Psoas muscle (tissue), 8 donors: ENCODE data around the gene FGFR3. TPM values are rescaled to one million over a fixed set of nuclear protein-coding genes. Genes with fewer than 3 reads are reported as not detected.
A peak's percentile ranks its signal among the peaks of the same experiment; 100 is the strongest.

ENCODE experiments used
- ATAC-seq, 4 donors: fragments of 200-7000 bp; cut with Tn5 transposase; one replicate each; pipeline ENCODE4 v1.9.1; 2020; ENCODE audit warnings: moderate library complexity in 3 of 4, mild to moderate bottlenecking in 2 of 4
- DNase-seq, 2 donors: peaks; one replicate each; pipeline ENCODE4 v3.0.0-alpha.2; 2020
- H3K27ac ChIP-seq: fragments of 200-600 bp; one replicate; pipeline ENCODE4 v1.8.0; 2022
- H3K27me3 ChIP-seq, 3 donors: fragments of 200-600 bp in 1 of 3; one replicate each; pipeline versions ENCODE4 v1.6.1 to v1.8.0; 2013 to 2022; ENCODE audit warnings: low read length in 2 of 3, mild to moderate bottlenecking in 2 of 3, moderate library complexity in 1 of 3; ENCODE audit not compliant: insufficient read depth in 3 of 3
- H3K36me3 ChIP-seq, 2 donors: fragments of 200-600 bp in 1 of 2; one replicate each; pipeline versions ENCODE4 v1.6.1 to v1.8.0; 2013 to 2022; ENCODE audit warnings: low read depth in 1 of 2, mild to moderate bottlenecking in 1 of 2, moderate library complexity in 1 of 2; ENCODE audit not compliant: insufficient read depth in 1 of 2
- H3K4me1 ChIP-seq: fragments of 200-600 bp; one replicate; pipeline ENCODE4 v1.8.0; 2022
- H3K4me3 ChIP-seq: fragments of 200-600 bp; one replicate; pipeline ENCODE4 v1.8.0; 2022; ENCODE audit warnings: mild to moderate bottlenecking
- H3K9me3 ChIP-seq: fragments of 200-600 bp; one replicate; pipeline ENCODE4 v1.8.0; 2022
- CTCF ChIP-seq: fragments of 200-600 bp; IDR thresholded peaks from one replicate; pipeline ENCODE4 v1.8.0; 2022; ENCODE audit warnings: antibody characterized with exemption
- WGBS, 3 donors: extraction: QIAGEN DNeasy Blood & Tissue Kit; methylation state at CpG; one replicate each; pipeline versions ENCODE4 v1.1.6 to v1.1.7; 2013; 5-methylcytosine and 5-hydroxymethylcytosine counted together
- intact Hi-C, 2 donors: fragments of 100-400 bp; cut with DNase I; formaldehyde crosslinking; loops; one replicate each; pipeline versions ENCODE4 v1.11.0 to v1.14.2; 2022
- polyA plus RNA-seq, 3 donors: library from polyadenylated mRNA; stranded (reverse); fragments of 200-250 nt; gene quantifications; one replicate each; pipeline ENCODE4 v1.2.3, GENCODE V29; 2013
- total RNA-seq, 4 donors: library from RNA; stranded (reverse); fragmentation: NEBNext Ultra II Directional in 2 of 4; extraction: Animal tissue kit (Norgen Biotek cat#: 25700) in 2 of 4; gene quantifications; one replicate each; pipeline versions ENCODE4 v1.2.1 to v1.2.4, GENCODE V29; 2021 to 2023
- donor health status: healthy with polysubstance abuse.
- donor health status: DM: no; HTN: no; CAD: no; lungs with moderate emphysema.
- donor health status: Bipolar disorder and iron deficiency.
- donor health status: healthy.
- donor health status: DM: yes; HTN: yes; CAD: no.
- donor health status: DM: no; HTN: no; CAD: no.
- donor health status: DM: no; HTN: no; CAD: no.
- donor health status: DM: yes; HTN: yes; CAD: no.

Gene FGFR3
- total and polyA plus RNA-seq, 7 donors, result 0.17 to 1.1 (median 0.30) TPM

- H3K4me3 ChIP-seq, result peak overlapping the region; percentile 53
- no peaks in the 10 kb centered on the region for H3K36me3 ChIP-seq
- ATAC-seq (no peak), DNase-seq (no peak)
- no peak for TF ChIP-seq CTCF
- 43 to 53% (median 53%) methylated on average over 22 to 41 of the region's 41 CpGs for WGBS, 3 donors
- H3K27ac ChIP-seq, result no peak overlapping the region
- H3K9me3 ChIP-seq, result no peaks in the 10 kb centered on the region
- peaks cover 0 to 19% (median 11%) of the 10 kb centered on the region in 3 donors for H3K27me3 ChIP-seq
- peaks cover 3% of the 10 kb centered on the region for H3K4me1 ChIP-seq
- intact Hi-C loops, result no loop called here
These were observed 26.7 kb upstream of the FGFR3 start for GRCh38 chr4:1766106-1767060.

- no peak for DNase-seq
- H3K36me3 ChIP-seq, result no peaks in the 10 kb centered on the region
- H3K4me1 ChIP-seq, result peaks cover 3% of the 10 kb centered on the region
- H3K27me3 ChIP-seq, result peaks cover 0 to 21% (median 11%) of the 10 kb centered on the region in 3 donors
- no peak overlapping the region for H3K27ac ChIP-seq
- 0 to 3% (median 2%) methylated on average over 19 to 76 of the region's 84 CpGs for WGBS, 3 donors
- peak in 1 of 4 donors; percentile 9 for ATAC-seq
- intact Hi-C loops, result no loop called here
- H3K4me3 ChIP-seq, result peak overlapping the region; percentile 53
- no peak for TF ChIP-seq CTCF
- no peaks in the 10 kb centered on the region for H3K9me3 ChIP-seq
These were observed 25.9 kb upstream of the FGFR3 start for GRCh38 chr4:1767061-1767769.

- Histone ChIP-seq H3K4me3 (peak overlapping the region; percentile 53), H3K27me3 (peaks cover 0 to 17% (median 11%) of the 10 kb centered on the region in 3 donors), H3K27ac (no peak overlapping the region), H3K36me3 (no peaks in the 10 kb centered on the region), H3K4me1 (peaks cover 3% of the 10 kb centered on the region), H3K9me3 (no peaks in the 10 kb centered on the region)
- intact Hi-C loops, result no loop called here
- ATAC-seq, result no peak
- WGBS, 3 donors, result 20 to 49% (median 42%) methylated on average over 11 to 32 of the region's 32 CpGs
- DNase-seq, result no peak
- TF ChIP-seq CTCF, result no peak
These were observed 25.2 kb upstream of the FGFR3 start for GRCh38 chr4:1767770-1768366.

- DNase-seq (no peak), ATAC-seq (no peak)
- peaks cover 0 to 17% (median 11%) of the 10 kb centered on the region in 3 donors for H3K27me3 ChIP-seq
- intact Hi-C loops, result loop anchor here in 1 of 2 donors (1.0 kb wide), 1 partner anchor 39 kb away; no protein-coding TSS in a partner anchor
- peak overlapping the region; percentile 53 for H3K4me3 ChIP-seq
- no peak overlapping the region for H3K27ac ChIP-seq
- no peaks in the 10 kb centered on the region for H3K9me3 ChIP-seq
- no peaks in the 10 kb centered on the region for H3K4me1 ChIP-seq
- TF ChIP-seq CTCF, result no peak
- H3K36me3 ChIP-seq, result no peaks in the 10 kb centered on the region
- WGBS, 3 donors, result 79 to 89% (median 84%) methylated on average over 23 of the region's 23 CpGs
These were observed 24.6 kb upstream of the FGFR3 start for GRCh38 chr4:1768367-1769034.
